GM19328 (cell line): Measurements from ENCODE around the gene CIART.
"Not testable (repeated sequence)": the region's sequence is repeated elsewhere in the genome, so short reads cannot be mapped to it uniquely, and the experiment has no call there.

ENCODE experiments used
- ATAC-seq: cut with Tn5 transposase; IDR thresholded peaks from one replicate; pipeline ENCODE4 v1.9.1; 2021; ENCODE audit warnings: mild to moderate bottlenecking, moderate library complexity; ENCODE audit not compliant: unreplicated experiment

CIART gene, protein sequence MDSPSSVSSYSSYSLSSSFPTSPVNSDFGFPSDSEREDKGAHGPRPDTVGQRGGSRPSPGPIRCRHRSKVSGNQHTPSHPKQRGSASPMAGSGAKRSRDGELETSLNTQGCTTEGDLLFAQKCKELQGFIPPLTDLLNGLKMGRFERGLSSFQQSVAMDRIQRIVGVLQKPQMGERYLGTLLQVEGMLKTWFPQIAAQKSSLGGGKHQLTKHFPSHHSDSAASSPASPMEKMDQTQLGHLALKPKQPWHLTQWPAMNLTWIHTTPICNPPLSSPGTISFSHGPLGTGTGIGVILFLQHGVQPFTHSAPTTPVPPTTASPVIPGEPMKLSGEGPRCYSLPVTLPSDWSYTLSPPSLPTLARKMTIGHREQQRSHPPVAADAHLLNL

DNA sequence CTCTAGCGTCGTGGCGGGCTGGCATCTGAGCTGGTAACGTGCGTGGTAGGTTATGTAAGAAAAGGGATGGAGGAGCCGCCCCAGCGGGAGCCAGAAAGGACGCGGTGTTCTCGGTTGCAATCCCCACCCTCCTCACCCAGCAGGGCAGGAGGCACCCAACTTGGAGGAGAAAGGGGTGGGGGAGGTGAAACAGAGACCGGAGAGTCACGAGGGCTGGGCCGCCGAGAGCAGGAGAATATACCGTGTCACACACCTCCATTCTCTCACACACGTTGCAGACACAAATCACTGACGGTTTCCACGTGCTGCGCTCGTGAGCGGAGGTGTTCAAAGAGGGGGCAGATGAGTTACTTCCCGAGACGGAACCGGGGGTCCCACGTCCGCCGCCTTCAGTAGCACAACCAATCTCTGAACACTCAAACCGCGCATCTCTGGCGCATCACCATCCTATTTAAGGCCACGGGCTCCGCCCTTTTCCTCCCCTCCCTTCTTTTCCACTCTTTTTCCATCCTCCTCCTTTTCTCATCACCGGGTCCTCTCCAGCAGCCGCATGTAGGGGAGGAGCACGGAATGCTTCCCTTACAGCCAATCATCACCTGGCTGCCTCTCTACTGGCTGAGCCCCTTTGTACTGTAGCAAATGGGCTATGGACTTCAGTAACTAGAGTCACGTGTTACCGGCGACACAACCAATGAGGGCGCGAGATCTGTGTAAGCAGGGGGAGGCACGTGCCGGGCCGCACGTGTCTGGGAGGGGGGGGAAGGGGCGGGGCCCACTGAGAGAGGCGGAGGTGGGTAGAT is at the start of gene CIART:
Gene CIART, plus strand, starts transcription at position 797 of the 800 bp plus-strand sequence. CDS start 714 bp downstream, outside the sequence.
- no peak for ATAC-seq

DNA sequence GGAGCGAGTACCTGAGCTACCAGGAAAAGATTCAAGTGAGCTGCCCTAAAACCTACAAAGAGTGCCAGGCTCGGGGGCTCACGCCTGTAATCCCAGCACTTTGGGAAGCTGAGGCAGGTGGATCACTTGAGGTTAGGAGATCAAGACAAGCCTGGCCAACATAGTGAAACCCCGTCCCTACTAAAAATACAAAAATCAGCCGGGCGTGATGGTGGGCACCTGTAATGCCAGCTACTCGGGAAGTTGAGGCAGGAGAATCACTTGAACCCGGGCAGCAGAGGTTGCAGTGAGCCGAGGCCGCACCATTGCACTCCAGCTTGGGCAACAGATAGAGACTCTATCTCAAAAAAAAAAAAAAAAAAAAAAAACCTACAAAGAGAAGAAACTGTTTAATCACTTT is 49.4 kb upstream of the CIART start:
- not testable (repeated sequence) for ATAC-seq

DNA sequence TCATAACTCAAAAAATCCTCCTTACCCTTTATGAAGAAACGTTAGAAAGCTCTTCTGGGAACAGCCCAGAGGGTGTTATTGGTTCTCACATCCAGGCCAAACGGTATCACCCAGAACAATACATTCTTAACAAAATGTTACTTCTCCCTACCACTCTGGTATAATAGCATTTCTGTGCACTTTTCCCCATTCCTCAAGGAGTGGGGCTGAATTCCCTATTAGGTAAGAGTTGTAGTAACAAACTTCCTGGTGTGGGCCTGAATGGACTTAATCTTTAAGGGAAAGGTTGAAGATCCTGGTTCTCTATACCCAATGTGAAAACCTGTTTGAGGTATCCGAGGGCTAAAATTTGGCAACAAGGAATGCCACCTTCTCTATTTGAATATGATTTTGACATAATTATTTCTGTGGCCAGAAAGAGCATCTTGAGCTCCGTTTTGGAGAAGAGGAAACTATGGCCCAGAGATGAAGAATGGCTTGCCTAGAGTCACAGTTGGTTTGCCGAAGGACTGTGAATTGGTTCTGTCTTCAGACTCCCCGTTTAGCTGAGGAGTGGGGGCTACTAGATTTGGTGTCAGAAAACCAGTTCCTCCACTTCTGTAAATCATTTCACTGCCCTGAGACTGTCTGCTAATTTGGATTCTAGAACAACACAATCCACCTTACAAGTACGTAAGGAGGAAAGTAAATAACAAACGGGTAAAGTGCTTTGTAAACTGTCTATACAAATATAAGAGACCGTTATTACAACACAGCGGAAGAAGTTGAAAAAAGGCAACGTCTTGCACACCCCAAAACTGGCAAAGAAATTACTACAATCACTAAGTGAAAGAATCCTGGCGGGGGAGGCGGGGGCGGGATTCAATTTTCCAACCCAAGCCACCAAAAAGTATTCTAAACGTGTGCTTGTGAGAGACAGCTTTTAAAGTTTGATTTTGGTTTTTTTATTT is 48.7 kb upstream of the CIART start:
- no peak for ATAC-seq

DNA sequence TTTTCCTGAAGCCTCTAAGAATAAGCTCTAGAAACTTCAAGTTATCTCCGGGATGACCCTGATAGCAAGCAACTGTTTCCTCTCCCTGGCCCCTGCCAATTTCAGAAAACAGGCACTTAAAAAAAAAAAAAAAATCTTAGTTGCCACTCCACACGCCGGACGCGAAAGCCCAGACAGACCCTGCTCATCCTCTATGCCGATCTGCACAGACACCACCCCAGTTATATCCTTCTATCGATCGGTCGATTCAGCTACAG is 48.1 kb upstream of the CIART start:
- no peak for ATAC-seq

DNA sequence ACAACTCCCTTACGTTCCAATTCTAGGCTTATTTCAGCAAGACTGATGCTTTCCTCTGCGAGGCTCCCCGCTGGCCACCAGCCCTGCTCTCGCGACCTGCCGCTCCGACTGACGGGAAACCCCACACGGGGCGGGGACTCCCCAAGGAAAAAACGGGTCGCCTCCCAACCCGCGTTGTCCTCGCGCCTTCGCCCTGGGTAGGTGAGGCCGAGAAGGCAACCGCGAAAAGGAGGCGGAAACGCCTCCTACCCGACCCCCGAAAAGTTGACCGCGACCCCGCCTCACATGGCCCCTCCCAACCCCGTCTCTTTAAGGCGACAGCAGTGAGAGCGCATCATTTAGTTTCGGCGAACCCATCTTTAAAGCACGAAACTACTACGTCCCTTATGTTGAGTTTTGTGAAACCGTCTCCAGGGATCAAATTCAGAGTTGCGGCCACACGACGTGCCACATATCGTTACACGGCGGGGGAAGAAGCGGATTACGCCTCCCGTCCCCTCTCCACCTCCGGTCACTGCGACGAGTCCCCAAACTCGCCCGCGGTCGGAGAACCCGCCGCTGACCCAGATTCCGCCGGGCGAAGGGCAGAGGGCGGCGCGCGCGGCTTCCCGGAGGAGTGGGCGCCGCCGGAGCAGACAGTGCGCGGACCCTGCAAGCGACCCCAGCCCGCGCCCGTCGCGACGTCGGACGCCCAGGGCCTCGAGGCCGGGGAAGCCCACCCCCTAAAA is 47.6 kb upstream of the CIART start:
- ATAC-seq = no peak

DNA sequence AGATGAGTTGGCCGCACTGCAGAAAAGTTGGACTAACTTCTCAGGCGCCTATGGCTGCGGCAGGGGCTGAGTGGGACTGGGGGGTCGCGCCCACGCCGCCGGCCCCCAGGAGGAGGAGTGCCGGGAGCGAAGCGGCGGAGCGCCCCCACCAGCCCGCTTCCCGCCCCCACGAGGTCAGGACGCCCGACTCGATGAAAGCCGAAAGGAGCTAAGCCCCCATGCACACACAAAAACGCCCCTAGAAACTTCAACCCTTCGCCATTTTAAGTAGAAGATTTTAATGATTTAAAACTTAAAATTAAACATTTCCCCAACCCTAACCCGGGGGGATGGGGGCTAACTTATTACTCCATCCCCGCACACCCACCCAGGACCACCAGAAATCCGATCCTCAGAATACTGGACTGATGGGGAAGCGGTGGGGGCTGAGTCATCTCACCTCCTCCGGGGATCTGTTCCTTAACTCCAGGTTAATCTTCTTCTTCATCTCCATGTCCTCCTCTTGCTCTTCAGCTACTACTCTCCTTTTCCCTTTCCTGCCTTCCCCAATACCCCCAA is 47.0 kb upstream of the CIART start:
- ATAC-seq = no peak

DNA sequence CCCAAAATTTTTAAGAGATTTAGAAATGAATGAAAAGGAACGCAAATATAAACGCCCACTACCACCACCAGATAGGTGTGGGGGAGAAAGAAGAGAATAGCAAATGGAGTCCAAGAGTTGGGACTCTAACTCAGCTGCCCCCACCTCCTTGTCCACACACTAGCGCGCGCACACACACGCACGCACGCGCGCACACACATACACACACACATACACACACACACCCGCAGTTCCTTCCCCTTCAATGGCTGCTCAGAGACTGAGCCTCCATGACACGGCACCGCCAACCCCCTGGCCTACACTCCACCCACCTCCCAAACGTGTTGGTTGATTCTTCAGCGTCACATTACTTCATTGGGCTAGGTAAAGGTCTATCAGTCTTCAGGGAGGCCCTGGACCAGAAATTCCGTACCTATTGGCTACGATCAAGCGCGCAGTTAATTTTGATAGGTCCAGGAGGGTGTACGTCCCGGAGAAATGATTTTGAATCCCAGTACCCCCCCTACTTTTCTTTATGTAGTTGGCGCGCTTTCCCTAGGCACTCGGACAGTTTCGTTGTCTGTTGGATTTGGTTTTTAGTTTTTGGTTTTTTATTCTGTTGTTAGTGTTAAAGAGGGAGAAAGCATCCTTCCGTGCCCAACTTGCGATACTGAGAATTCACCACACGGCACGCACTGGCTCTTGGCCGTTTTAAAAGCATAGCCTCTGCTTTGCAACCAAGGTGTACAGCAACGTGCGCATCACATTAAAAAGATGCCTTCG is 46.3 kb upstream of the CIART start, which contains the start of gene ANP32E:
Gene ANP32E, minus strand, starts transcription at position 261 of the 762 bp plus-strand sequence. CDS start 326 bp downstream, outside the sequence.
- ATAC-seq = peak; percentile 86

DNA sequence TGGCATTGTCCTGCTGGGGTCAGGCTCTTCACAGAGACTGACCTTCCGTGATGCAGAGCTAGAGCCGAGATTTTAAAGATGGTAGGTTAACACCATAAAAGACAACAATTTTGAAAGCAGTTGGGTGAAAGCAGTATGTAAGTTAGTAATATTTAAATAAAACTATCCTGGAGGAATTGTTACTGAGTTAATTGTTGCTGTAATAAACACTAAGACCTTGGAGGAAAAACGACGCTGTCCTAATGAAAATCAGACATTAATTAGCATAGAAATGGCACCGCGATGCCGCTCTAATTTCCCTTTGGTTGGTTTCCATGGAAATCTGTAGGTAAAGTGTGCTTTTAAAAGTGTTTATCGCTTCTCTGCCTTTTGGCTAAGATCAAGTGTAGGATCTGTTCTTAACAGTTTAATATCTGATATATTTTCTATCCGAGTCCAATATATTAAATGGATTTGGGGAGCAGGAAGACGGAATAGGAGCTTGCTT is 45.7 kb upstream of the CIART start:
- no peak for ATAC-seq

DNA sequence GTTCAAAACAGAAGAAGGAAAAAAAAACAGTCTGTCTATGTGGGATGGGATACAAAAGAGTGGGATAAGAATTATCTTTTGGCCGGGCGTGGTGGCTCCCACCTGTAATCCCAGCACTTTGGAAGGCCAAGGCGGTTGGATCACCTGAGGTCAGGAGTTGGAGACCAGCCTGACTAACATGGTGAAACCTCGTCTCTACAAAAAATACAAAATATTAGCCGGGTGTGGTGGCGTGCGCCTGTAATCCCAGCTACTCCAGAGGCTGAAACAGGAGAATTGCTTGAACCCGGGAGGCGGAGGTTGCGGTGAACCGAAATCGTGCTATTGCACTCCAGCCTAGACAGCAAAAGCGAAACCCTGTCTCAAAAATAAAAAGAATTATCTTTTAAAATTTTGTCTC is 45.2 kb upstream of the CIART start:
- ATAC-seq = not testable (repeated sequence)

DNA sequence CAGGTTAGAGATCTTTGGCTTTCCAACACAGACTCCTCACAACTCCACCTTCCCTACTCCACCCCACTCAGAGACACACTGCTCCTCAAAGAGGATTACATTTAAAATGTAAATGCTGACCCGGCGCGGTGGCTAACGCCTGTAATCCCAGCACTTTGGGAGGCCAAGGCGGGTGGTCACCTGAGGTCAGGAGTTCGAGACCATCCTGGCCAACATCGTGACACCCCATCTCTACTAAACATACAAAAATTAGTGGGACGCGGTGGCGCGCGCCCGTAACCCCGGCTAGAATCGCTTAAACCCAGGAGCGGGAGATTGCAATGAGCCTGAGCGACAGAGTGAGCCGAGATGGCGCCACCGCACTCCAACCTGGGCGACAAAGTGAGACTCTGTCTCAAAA is 44.6 kb upstream of the CIART start:
- no peak for ATAC-seq

DNA sequence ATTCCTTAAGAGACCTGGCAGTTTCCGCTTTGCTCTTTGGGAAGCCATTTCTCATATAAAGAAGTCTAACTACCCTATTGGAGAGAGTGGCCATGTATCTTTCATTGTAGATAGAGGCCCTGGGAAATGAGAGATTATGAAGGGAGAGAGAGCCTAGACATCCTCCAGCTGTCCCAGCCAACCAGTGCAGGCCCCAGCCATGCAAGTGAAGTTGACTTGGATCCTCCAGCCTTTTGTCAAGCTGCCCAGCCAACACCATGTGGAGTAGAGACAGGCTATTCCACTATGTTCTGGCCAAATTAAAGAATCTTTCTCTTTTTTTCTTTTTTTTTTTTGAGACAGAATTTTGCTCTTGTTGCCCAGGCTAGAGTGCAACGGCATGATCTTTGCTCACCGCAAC is 39.4 kb upstream of the CIART start:
- ATAC-seq = no peak

DNA sequence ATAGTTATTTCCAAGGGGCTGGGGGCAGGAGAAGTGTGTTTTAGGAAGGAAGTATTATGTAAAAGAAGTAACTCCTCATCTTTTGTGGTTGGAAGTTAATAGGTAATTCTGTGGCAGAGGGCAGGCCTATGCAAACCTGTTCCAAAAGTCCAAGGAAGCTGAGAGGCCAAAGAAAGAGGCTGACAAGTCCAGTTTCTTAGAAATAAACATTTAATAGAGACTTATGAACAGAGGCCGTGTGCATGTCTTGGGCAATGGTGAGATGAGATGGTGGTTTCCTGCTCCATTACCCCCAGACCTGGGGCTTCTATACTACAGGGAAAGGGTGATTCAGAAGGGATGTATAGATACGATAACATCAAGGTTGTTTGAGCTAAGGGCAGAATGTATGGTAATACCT is 32.4 kb upstream of the CIART start:
- no peak for ATAC-seq

DNA sequence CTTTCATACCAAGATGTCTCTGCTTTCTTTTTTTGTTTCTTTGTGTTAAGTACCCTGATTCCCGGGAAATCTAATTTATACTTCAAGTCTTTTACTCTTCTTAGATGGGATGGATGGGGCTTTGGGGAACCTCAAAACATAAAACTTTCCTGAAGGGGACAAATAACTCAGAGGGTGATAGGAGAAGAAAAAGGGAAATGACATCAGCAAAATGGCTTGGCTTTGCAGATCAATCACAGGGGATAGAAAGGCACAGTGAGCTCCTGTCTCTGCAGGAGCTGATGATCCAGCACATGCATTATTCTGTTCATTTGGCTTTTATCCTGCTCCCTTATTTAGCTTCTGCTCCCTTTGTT is 26.2 kb upstream of the CIART start:
- ATAC-seq = no peak

DNA sequence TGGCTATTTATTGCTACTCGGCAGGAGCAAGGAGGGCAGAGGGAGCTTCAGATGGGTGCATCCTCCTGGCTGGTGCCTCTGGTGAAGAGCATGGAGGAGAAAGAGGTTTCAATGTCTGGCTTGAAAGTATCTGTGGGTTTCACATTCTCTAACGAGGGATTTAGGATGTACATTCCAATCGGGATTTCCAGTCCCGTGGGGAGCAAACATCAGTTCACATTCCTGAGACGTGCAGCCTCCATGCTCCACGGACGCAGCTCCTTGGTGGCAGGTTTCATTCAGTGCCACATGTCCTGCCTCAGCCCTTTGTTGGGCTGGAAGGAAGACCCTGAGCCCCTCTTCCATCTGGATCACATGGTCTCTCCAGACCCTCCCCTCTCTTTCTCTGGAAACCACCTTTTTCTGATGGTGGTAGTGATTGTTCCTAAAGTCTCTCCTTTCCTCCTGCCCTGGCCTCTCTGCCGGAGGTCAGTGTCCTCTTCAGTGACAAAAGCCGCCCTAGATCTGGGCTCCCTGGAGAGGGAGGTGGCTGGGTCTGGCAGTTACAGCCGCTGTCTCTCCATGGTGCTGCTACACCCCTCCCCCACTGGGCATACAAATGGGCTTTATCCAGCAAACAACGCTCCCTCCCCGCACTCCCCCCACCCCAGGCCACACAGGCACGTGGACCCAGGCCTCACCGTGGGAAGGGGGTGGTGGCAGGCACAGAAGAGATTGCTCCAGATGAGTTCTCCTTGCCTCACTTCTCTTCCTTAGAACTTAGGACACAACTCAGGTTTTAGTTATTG is 25.6 kb upstream of the CIART start:
- ATAC-seq = no peak

DNA sequence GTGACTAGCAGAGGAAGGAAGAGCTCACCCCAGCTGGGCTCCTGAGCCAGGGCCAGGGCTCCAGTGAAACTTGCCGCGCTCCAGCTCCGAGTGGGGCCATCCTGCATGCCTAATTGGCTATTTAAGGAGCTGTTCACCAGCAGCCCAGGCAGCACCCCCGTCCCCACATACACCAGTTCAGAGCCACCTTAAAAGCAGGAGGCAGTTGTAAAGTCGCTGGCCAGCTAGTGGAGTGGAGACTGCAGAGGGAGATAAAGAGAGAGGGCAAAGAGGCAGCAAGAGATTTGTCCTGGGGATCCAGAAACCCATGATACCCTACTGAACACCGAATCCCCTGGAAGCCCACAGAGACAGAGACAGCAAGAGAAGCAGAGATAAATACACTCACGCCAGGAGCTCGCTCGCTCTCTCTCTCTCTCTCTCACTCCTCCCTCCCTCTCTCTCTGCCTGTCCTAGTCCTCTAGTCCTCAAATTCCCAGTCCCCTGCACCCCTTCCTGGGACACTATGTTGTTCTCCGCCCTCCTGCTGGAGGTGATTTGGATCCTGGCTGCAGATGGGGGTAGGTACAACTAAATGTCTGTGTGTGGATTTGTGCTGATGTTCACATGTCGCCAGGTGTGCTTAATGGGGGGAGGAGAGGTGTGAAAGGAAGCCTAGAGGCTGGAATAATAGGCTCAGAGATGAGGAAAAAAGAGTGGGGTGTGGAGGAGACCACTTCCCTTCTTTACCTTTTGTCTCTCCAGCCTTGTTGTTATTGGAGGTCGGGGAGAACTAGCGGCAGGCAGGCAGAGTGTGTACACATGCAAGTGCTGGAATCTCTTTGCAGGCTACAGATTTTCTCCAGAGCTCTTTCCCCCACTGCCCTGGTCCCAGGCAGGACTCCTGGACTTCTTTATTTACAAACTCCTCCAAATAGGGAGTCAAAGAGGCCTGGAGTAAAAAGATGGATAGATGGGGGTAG is 24.4 kb upstream of the CIART start, which contains the start of gene CA14:
Gene CA14, plus strand, starts transcription at position 151 of the 962 bp plus-strand sequence. Its CDS starts 355 bp downstream, at position 506.
- ATAC-seq = no peak

DNA sequence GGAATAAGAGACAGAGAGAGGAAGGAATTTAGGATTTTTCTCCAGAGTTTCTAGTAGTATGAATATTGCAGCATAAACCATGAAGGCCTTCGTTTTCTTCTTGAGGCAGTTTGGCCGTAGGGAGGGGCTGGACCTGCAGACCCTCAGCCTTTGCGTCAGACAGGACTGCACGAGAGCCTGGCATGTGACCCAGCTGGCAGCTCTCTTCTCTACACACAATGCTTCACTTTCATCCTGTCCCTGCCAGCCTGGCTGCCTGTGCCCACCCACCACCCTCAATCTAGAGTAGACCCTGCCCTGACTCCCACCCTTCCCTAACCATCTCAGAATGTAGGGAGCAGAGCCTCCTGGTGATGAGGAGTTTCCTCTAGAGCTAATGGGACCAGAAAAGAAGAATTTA is 23.1 kb upstream of the CIART start:
- no peak for ATAC-seq
